Measurements from ENCODE around the gene CAB39. TPM values are rescaled to one million over a fixed set of nuclear protein-coding genes. Genes with fewer than 3 reads are reported as not detected.

The CAB39 gene
- total RNA-seq, 1 donor from 2014 or later, result 168 TPM

- Mint-ChIP-seq H3K36me3 (ENCODE audit: low read depth) (peaks cover 57% of the 10 kb centered on the region), H3K9me3 (no peaks in the 10 kb centered on the region), H3K27ac (no peak overlapping the region), H3K4me3 (no peak overlapping the region), H3K27me3 (no peaks in the 10 kb centered on the region), H3K4me1 (peaks cover 38% of the 10 kb centered on the region)
- intact Hi-C loops (cut with micrococcal nuclease), result loop anchor here (2.0 to 10.0 kb wide), 5 partner anchors 127 to 791 kb away; no protein-coding TSS in a partner anchor
- DNase-seq, result no peak
Measured at GRCh38 chr2:230795856-230796255, 83.2 kb downstream of the CAB39 start.

DNA sequence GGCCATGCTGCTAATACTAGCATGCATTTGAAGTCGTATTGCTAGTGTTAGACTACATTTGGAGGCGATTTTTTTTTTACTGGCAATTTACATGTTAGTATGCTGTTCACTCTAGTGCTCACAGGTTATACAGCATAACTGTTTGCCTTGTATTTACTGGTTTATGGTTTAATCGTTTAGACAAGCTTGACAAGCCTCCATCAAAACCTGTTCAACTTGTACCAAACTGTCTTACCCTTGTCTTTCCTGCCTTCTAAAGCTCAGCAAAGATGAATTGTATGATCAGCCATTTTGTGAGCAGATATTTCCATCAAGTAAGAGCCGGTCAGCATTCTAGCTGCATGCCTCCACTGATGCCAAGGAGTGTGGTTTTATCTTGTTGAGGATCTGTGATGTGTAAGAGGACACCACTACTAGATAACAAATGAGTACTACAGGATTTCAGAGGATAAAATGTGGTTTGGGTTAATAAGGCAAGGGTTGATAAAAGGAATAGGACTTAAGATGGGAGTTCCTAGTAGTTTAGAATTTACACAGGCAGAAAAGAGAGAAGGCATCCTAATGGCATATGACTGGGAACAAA, 83.7 kb downstream of the CAB39 start:
- intact Hi-C loops (cut with micrococcal nuclease), result loop anchor here (5.0 to 10.0 kb wide), 4 partner anchors 324 to 792 kb away; no protein-coding TSS in a partner anchor
- no peak for DNase-seq
- H3K4me3 Mint-ChIP-seq, result no peak overlapping the region
- no peaks in the 10 kb centered on the region for H3K9me3 Mint-ChIP-seq
- H3K4me1 Mint-ChIP-seq, result peaks cover 35% of the 10 kb centered on the region
- H3K36me3 Mint-ChIP-seq (ENCODE audit: low read depth), result peaks cover 55% of the 10 kb centered on the region
- no peak overlapping the region for H3K27ac Mint-ChIP-seq
- H3K27me3 Mint-ChIP-seq, result no peaks in the 10 kb centered on the region

DNA sequence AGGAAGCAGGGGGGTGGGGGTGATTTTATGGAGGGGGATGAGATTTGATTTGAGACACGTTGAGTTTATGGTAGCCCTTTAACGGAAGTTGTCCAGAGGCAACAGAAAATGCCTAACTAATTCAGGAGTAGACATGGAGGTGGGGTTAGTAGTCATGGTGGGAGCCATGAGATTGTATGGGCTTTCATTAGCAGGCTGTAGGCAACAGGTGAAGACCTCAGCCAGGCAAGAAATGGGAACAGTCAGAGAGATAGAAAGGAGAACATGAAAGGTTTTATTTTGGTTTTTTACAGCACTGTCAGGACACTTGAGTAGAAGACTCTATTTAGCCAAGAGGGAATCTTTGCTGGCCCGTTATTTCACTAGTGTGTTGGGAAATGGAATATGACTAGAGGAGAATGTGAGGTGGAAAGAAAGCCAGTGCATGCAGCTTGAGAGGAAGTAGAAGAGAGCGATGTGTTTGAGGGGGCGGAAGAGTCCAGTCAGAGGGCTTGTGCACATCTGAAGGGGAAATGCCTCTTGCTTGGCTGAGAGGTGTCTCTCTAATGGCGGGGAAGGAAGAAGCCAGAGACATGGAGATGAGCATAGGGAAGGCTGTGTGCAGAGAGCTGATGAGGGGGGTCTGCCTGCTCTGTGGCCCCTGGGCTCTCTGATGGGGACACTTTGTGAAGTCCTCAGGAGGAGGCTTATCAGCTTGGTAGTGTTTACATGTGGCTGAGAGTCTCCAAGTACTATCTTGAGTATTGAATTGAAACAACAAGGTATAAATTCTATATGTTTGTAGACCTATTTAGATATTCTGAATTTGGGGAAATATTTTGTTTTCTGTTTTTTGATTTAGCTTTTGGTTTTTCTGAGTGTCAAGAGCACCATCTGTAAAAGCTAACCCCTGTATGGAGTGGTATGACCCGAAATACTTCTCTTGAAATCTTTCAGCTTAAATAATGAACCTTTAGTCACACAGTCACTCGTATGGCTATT, 85.2 kb downstream of the CAB39 start:
- peak; percentile 70 for DNase-seq
- no peaks in the 10 kb centered on the region for H3K9me3 Mint-ChIP-seq
- H3K27ac Mint-ChIP-seq, result peak overlapping the region; percentile 71
- H3K4me1 Mint-ChIP-seq, result peaks cover 25% of the 10 kb centered on the region
- H3K4me3 Mint-ChIP-seq, result no peak overlapping the region
- H3K36me3 Mint-ChIP-seq (ENCODE audit: low read depth), result peaks cover 54% of the 10 kb centered on the region
- no peaks in the 10 kb centered on the region for H3K27me3 Mint-ChIP-seq
- intact Hi-C loops (cut with micrococcal nuclease), result loop anchor here (1.0 to 10.0 kb wide), 7 partner anchors 86 to 793 kb away; partner anchors contain the start of gene CAB39

GRCh38 chr2:230798769-230799399, 86.2 kb downstream of the CAB39 start:
- DNase-seq, result peak; percentile 88
- Mint-ChIP-seq H3K4me1 (peaks cover 22% of the 10 kb centered on the region), H3K9me3 (no peaks in the 10 kb centered on the region), H3K4me3 (peak overlapping the region; percentile 31), H3K27ac (peak overlapping the region; percentile 71), H3K36me3 (ENCODE audit: low read depth) (peaks cover 56% of the 10 kb centered on the region), H3K27me3 (no peaks in the 10 kb centered on the region)
- intact Hi-C loops (cut with micrococcal nuclease), result loop anchor here (1.0 to 10.0 kb wide), 6 partner anchors 87 to 794 kb away; partner anchors contain the start of gene CAB39

DNA sequence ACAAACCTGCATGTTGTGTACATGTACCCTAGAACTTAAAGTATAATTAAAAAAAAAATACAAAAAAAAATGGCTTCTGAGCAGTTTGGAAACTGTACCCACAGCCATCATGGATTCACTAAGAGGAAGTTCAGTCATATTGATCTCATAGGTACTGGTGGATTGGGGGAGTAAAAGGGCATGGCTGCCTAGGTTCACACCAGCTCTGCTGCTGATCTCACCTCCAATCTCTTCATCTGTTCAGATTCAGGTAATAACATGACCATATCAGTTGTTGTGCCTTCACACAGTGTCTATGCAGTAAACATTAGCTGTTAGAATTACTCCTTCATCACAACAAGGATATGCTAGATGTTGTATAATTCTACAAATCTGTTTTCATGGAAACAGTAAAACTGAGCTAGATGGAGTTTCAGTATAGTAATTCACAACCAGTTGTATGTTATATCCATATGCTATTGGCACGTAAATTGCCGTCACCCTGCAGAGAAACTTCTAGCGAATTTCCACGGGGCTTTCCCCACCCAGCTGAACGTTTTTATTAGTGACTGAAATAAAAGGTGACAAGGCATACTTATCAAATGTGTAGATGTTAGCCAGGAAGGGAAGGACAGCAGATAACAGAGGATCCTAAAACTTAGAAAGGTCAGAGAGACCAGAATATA, 92.8 kb downstream of the CAB39 start:
- no peaks in the 10 kb centered on the region for H3K9me3 Mint-ChIP-seq
- H3K27me3 Mint-ChIP-seq, result no peaks in the 10 kb centered on the region
- H3K4me1 Mint-ChIP-seq, result peaks cover 23% of the 10 kb centered on the region
- no peak overlapping the region for H3K4me3 Mint-ChIP-seq
- no peak for DNase-seq
- H3K36me3 Mint-ChIP-seq (ENCODE audit: low read depth), result peaks cover 65% of the 10 kb centered on the region
- H3K27ac Mint-ChIP-seq, result peak overlapping the region; percentile 72
- intact Hi-C loops (cut with micrococcal nuclease), result no loop called here

GRCh38 chr2:230807729-230808128, 95.1 kb downstream of the CAB39 start:
- no peak for DNase-seq
- H3K27ac Mint-ChIP-seq, result peak overlapping the region; percentile 73
- intact Hi-C loops (cut with micrococcal nuclease), result no loop called here
- peaks cover 23% of the 10 kb centered on the region for H3K4me1 Mint-ChIP-seq
- no peak overlapping the region for H3K4me3 Mint-ChIP-seq
- peaks cover 64% of the 10 kb centered on the region for H3K36me3 Mint-ChIP-seq (ENCODE audit: low read depth)
- H3K9me3 Mint-ChIP-seq, result no peaks in the 10 kb centered on the region
- H3K27me3 Mint-ChIP-seq, result no peaks in the 10 kb centered on the region

DNA sequence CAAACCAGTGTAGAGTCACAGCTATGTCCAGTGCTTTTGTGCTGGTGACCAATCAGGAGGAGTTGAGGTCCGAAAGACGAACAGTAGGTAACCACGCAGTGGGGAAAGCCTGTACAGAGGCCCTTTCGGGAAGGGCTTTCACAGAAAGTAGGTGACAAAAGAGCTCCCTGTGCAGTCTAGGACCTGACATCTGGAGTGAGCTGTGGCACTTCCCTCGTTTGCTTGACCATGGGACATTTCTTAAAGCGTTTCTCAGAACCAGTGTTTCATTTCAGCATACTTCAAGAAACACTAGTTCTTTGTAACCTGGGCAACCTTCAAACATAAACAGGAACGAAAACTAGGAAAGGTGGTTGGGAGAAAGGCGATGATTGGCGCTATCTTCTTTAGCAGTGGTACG, 96.4 kb downstream of the CAB39 start:
- no peak for DNase-seq
- no peaks in the 10 kb centered on the region for H3K27me3 Mint-ChIP-seq
- intact Hi-C loops (cut with micrococcal nuclease), result no loop called here
- H3K4me3 Mint-ChIP-seq, result no peak overlapping the region
- H3K9me3 Mint-ChIP-seq, result no peaks in the 10 kb centered on the region
- no peak overlapping the region for H3K27ac Mint-ChIP-seq
- H3K36me3 Mint-ChIP-seq (ENCODE audit: low read depth), result peaks cover 60% of the 10 kb centered on the region
- H3K4me1 Mint-ChIP-seq, result peaks cover 23% of the 10 kb centered on the region

DNA sequence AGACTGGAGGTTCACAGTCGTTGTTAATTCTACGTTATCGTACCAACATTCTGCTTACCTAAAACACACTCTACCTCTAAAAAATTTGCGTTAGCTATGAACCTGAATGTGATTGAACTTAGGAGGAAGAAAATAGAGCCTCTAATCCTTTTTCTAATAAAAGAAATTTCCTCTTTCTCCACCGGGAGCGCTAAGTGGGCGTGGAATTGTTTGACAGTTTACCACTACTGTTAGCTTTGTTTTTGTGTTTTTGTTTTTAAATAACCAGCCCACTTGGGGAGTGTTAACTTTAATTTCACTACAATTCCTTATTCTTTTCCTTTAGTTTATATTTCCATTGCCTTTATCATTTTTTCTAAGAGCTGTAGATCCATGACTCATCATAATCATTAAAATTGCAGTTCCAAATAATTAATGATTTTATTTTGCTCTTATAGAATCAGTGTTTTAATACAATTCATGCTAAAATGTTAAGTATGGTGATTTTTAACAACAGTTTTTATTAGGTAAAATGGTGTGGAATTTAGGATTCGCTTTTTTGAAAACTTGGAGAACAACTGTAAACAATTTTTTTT, 97.1 kb downstream of the CAB39 start:
- DNase-seq, result no peak
- intact Hi-C loops (cut with micrococcal nuclease), result no loop called here
- no peaks in the 10 kb centered on the region for H3K27me3 Mint-ChIP-seq
- peaks cover 23% of the 10 kb centered on the region for H3K4me1 Mint-ChIP-seq
- H3K4me3 Mint-ChIP-seq, result no peak overlapping the region
- H3K9me3 Mint-ChIP-seq, result no peaks in the 10 kb centered on the region
- H3K36me3 Mint-ChIP-seq (ENCODE audit: low read depth), result peaks cover 58% of the 10 kb centered on the region
- no peak overlapping the region for H3K27ac Mint-ChIP-seq

GRCh38 chr2:230811508-230811907, 98.9 kb downstream of the CAB39 start:
- Mint-ChIP-seq H3K27me3 (no peaks in the 10 kb centered on the region), H3K4me3 (no peak overlapping the region), H3K36me3 (ENCODE audit: low read depth) (peaks cover 60% of the 10 kb centered on the region), H3K4me1 (peaks cover 22% of the 10 kb centered on the region), H3K9me3 (no peaks in the 10 kb centered on the region), H3K27ac (peak overlapping the region; percentile 4)
- no peak for DNase-seq
- intact Hi-C loops (cut with micrococcal nuclease), result no loop called here

- no peak for DNase-seq
- H3K27ac Mint-ChIP-seq, result peak overlapping the region; percentile 59
- no peaks in the 10 kb centered on the region for H3K27me3 Mint-ChIP-seq
- H3K4me3 Mint-ChIP-seq, result no peak overlapping the region
- intact Hi-C loops (cut with micrococcal nuclease), result no loop called here
- H3K4me1 Mint-ChIP-seq, result peaks cover 19% of the 10 kb centered on the region
- H3K9me3 Mint-ChIP-seq, result no peaks in the 10 kb centered on the region
- H3K36me3 Mint-ChIP-seq (ENCODE audit: low read depth), result peaks cover 62% of the 10 kb centered on the region
Measured at GRCh38 chr2:230812033-230812432, 99.4 kb downstream of the CAB39 start.

DNA sequence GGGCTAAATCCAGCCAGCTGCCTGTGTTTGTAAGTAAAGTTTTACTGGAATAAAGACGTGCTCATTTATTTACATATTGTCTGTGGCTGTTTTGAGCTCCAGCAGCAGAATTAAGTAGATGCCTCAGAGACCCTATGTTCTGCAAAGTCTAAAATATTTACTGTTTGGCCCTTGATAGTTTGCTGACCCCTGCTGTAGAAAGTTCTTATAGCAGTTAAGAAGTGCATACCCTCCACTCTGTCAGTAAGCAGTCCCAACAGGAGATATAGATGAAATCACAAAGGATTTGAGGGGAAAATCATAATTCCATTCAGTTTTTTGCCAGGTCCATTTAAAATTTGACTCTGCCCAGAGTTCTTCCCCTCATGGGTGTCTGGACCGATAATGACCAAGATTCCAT, 102.0 kb downstream of the CAB39 start:
- intact Hi-C loops (cut with micrococcal nuclease), result no loop called here
- no peaks in the 10 kb centered on the region for H3K9me3 Mint-ChIP-seq
- no peak overlapping the region for H3K27ac Mint-ChIP-seq
- DNase-seq, result peak; percentile 61
- peaks cover 62% of the 10 kb centered on the region for H3K36me3 Mint-ChIP-seq (ENCODE audit: low read depth)
- H3K4me1 Mint-ChIP-seq, result peaks cover 17% of the 10 kb centered on the region
- H3K4me3 Mint-ChIP-seq, result no peak overlapping the region
- no peaks in the 10 kb centered on the region for H3K27me3 Mint-ChIP-seq

- Mint-ChIP-seq H3K4me1 (peaks cover 17% of the 10 kb centered on the region), H3K9me3 (no peaks in the 10 kb centered on the region), H3K27me3 (no peaks in the 10 kb centered on the region), H3K36me3 (ENCODE audit: low read depth) (peaks cover 66% of the 10 kb centered on the region), H3K27ac (no peak overlapping the region), H3K4me3 (no peak overlapping the region)
- intact Hi-C loops (cut with micrococcal nuclease), result no loop called here
- no peak for DNase-seq
Measured at GRCh38 chr2:230815088-230815487, 102.4 kb downstream of the CAB39 start.

DNA sequence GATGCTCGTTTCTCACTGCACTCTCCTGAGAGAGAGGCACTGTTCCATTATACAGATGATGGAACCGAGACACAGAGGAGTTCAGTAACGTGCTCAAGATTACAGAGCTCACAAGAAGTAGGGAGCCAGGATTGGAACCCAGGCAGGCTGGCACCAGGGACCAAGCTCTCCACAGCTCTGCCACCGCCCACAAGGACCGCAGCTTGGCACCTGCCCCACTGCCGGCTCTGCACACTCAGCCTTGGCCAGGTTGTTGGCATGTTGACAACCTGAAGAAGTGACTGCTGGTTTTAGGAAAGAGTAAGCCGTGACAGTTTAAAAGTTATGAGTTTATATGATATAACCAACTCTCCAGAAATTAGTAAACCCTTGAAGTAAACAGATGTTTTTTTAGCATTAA, 104.1 kb downstream of the CAB39 start:
- no peak for DNase-seq
- Mint-ChIP-seq H3K4me3 (no peak overlapping the region), H3K27ac (peak overlapping the region; percentile 65), H3K27me3 (no peaks in the 10 kb centered on the region), H3K4me1 (peaks cover 17% of the 10 kb centered on the region), H3K9me3 (no peaks in the 10 kb centered on the region), H3K36me3 (ENCODE audit: low read depth) (peaks cover 64% of the 10 kb centered on the region)
- intact Hi-C loops (cut with micrococcal nuclease), result no loop called here

Data from activated CD4-positive, alpha-beta T cell treated with anti-CD3 and anti-CD28 coated beads, Interleukin-2, amount 10 ng/mL, durations not matched to agents 24 days and 14 days (primary cell).